ENCODE results near the gene S100A9.
"Not testable (repeated sequence)": the region's sequence is repeated elsewhere in the genome, so short reads cannot be mapped to it uniquely, and the experiment has no call there.

Gene S100A9

GRCh38 chr1:153390938-153391710 lies 33.5 kb downstream of the S100A9 start, which contains the start of gene S100A8:
Gene S100A8 (minus strand): TSS chr1:153391073. CDS start chr1:153390535, 538 bp downstream.
- peak; percentile 62 to 86 (median 80) for DNase-seq

- DNase-seq = no peak
These were observed 34.6 kb downstream of the S100A9 start for GRCh38 chr1:153392258-153392657.

- no peak for DNase-seq
These were observed 35.2 kb downstream of the S100A9 start for GRCh38 chr1:153392822-153393221.

- DNase-seq = no peak
These were observed 36.3 kb downstream of the S100A9 start for GRCh38 chr1:153393926-153394325.

- DNase-seq = no peak
These were observed 36.7 kb downstream of the S100A9 start for GRCh38 chr1:153394391-153394790.

- no peak for DNase-seq
These were observed 37.6 kb downstream of the S100A9 start for GRCh38 chr1:153395136-153395685.

GRCh38 chr1:153395776-153396175 lies 38.1 kb downstream of the S100A9 start:
- DNase-seq = no peak

- no peak for DNase-seq
These were observed 38.8 kb downstream of the S100A9 start for GRCh38 chr1:153396461-153396860.

- DNase-seq = peak in 1 of 4 experiments; percentile 36
These were observed 39.6 kb downstream of the S100A9 start for GRCh38 chr1:153397051-153397923.

- no peak for DNase-seq
These were observed 40.4 kb downstream of the S100A9 start for GRCh38 chr1:153397924-153398651.

- DNase-seq = no peak
These were observed 41.9 kb downstream of the S100A9 start for GRCh38 chr1:153399401-153400055.

- DNase-seq = no peak
These were observed 42.6 kb downstream of the S100A9 start for GRCh38 chr1:153400244-153400643.

- DNase-seq = no peak
These were observed 43.8 kb downstream of the S100A9 start for GRCh38 chr1:153401461-153401860.

- DNase-seq = no peak
These were observed 44.6 kb downstream of the S100A9 start for GRCh38 chr1:153402226-153402625.

GRCh38 chr1:153403421-153404085 lies 45.9 kb downstream of the S100A9 start:
- DNase-seq = no peak

- no peak for DNase-seq
These were observed 46.5 kb downstream of the S100A9 start for GRCh38 chr1:153404086-153404635.

- DNase-seq = peak; percentile 67 to 83 (median 78)
These were observed 47.1 kb downstream of the S100A9 start for GRCh38 chr1:153404768-153405167.

- DNase-seq = not testable (repeated sequence)
These were observed 48.4 kb downstream of the S100A9 start for GRCh38 chr1:153405825-153406599.

GRCh38 chr1:153407274-153407673 lies 49.6 kb downstream of the S100A9 start:
- DNase-seq = not testable (repeated sequence)
